CD4-positive, alpha-beta memory T cell (primary cell): ENCODE results near the gene ILF2. TPM values are rescaled to one million over a fixed set of nuclear protein-coding genes. Genes with fewer than 3 reads are reported as not detected.

Experiments used
- CTCF ChIA-PET: fragments of 350-600 bp; sonication (Branson Sonifier 250); formaldehyde crosslinking; loops from one replicate; lab custom pipeline; 2021; ENCODE audit warnings: inconsistent platforms; ENCODE audit not compliant: partially characterized antibody; lab: Charles Lee
- POLR2A ChIA-PET: fragments of 350-600 bp; sonication (Branson Sonifier 250); formaldehyde crosslinking; loops from one replicate; lab custom pipeline; 2021; ENCODE audit not compliant: partially characterized antibody; lab: Charles Lee
- DNase-seq, 5 donors: peaks; one replicate each; pipeline versions ENCODE4 v3.0.0 to v3.0.0-alpha.2; 2020 to 2022; ENCODE audit warnings: mixed read lengths in 1 of 5
- H3K27ac ChIP-seq: one replicate; pipeline ENCODE4 v1.7.0; 2013; ENCODE audit warnings: low read depth, low read length
- H3K27me3 ChIP-seq: 2 replicates; pipeline ENCODE4 v1.7.0; 2013; ENCODE audit warnings: mild to moderate bottlenecking, low read length, moderate library complexity; ENCODE audit not compliant: insufficient read depth
- H3K36me3 ChIP-seq: 2 replicates; pipeline ENCODE4 v1.7.0; 2013; ENCODE audit warnings: mild to moderate bottlenecking, low read length, moderate library complexity; ENCODE audit not compliant: insufficient read depth
- H3K4me1 ChIP-seq: 2 replicates; pipeline ENCODE4 v1.7.0; 2013; ENCODE audit warnings: mild to moderate bottlenecking, low read length, moderate library complexity; ENCODE audit not compliant: insufficient read depth
- H3K4me3 ChIP-seq, 2 donors: one replicate each; pipeline ENCODE4 v1.7.0; 2013; ENCODE audit warnings: low read length in 2 of 2, mild to moderate bottlenecking in 1 of 2
- H3K9me3 ChIP-seq, 2 donors: one replicate each; pipeline ENCODE4 v1.7.0; 2013; ENCODE audit warnings: low read length in 2 of 2, control low read depth in 1 of 2; ENCODE audit not compliant: control insufficient read depth in 1 of 2
- H3K27ac Mint-ChIP-seq, 7 donors: one replicate each; pipeline ENCODE4 v1.8.0; 2020 to 2021; ENCODE audit warnings: mixed read lengths in 7 of 7, mild to moderate bottlenecking in 6 of 7, inconsistent platforms in 3 of 7, moderate library complexity in 3 of 7
- H3K27me3 Mint-ChIP-seq, 2 donors: one replicate each; pipeline ENCODE4 v1.8.0; 2020 to 2021; ENCODE audit warnings: mixed read lengths in 2 of 2
- H3K36me3 Mint-ChIP-seq, 2 donors: one replicate each; pipeline ENCODE4 v1.8.0; 2020 to 2021; ENCODE audit warnings: mixed read lengths in 2 of 2, inconsistent platforms in 1 of 2, mild to moderate bottlenecking in 1 of 2
- H3K4me1 Mint-ChIP-seq, 4 donors: one replicate each; pipeline ENCODE4 v1.8.0; 2020 to 2021; ENCODE audit warnings: mixed read lengths in 4 of 4, mild to moderate bottlenecking in 1 of 4
- H3K4me3 Mint-ChIP-seq, 8 donors: one replicate each; pipeline ENCODE4 v1.8.0; 2020 to 2021; ENCODE audit warnings: mixed read lengths in 8 of 8, mild to moderate bottlenecking in 7 of 8, moderate library complexity in 6 of 8, inconsistent platforms in 3 of 8
- H3K9me3 Mint-ChIP-seq, 8 donors: one replicate each; pipeline ENCODE4 v1.8.0; 2020 to 2021; ENCODE audit warnings: mixed read lengths in 8 of 8, mild to moderate bottlenecking in 5 of 8, inconsistent platforms in 3 of 8, moderate library complexity in 1 of 8
- intact Hi-C: fragments of 100-400 bp; cut with micrococcal nuclease; formaldehyde crosslinking; loops from one replicate; pipeline ENCODE4 v1.15.1; 2023
- polyA plus RNA-seq, 2 donors: library from polyadenylated mRNA; unstranded; fragments of 300-500 nt; fragmentation: Illumina TruSeq; gene quantifications; one replicate each; pipeline ENCODE4 v1.2.3, GENCODE V29; 2021
- total RNA-seq, 2 experiments: library from RNA; stranded (reverse); gene quantifications; one replicate each; pipeline ENCODE4 v1.2.3, GENCODE V29; 2021

Gene ILF2
- total and polyA plus RNA-seq, 4 experiments from 2014 or later, result 82.3 to 200 (median 112) TPM

DNA sequence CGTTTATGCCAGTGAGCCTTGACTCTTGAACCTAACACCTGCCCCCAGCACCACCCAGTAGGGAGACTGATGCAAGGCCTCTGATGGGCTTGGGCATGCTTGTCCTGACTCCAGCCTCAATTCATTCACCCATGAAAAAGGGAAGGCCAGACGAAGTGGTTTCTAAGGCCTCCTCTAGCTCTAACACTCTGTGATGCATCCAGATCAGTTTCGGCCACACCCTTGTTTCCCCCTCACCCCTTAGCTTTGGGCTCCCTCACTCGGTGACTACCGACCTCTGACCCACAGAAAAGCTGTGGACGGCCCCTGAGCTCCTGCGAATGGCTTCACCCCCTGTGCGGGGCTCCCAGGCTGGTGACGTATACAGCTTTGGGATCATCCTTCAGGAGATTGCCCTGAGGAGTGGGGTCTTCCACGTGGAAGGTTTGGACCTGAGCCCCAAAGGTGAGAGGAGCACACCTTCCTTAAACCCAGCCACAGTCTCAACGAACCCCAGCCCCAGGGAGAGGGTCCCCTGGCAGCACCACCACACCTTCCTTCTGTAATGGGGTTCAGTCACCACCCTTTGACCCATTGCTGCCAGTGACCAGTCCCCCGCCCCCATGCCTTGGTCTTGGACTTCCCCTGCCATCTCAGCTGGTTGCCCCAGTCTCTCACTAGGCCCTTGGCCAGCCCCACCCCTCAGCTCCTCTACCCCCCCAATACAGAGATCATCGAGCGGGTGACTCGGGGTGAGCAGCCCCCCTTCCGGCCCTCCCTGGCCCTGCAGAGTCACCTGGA lies 16.7 kb upstream of the ILF2 start:
- Mint-ChIP-seq H3K9me3 (no peaks in the 10 kb centered on the region), H3K4me1 (peaks cover 3 to 9% (median 5%) of the 10 kb centered on the region in 4 donors), H3K4me3 (peak overlapping the region in 1 of 8 donors; percentile 32), H3K27me3 (peaks cover 3 to 8% of the 10 kb centered on the region in 2 donors), H3K36me3 (peaks cover 0 to 3% of the 10 kb centered on the region in 2 donors), H3K27ac (no peak overlapping the region)
- no peak overlapping the region for H3K27ac ChIP-seq
- peaks cover 4% of the 10 kb centered on the region for H3K4me1 ChIP-seq
- intact Hi-C loops, result no loop called here
- no peak overlapping the region for H3K4me3 ChIP-seq
- H3K36me3 ChIP-seq, result no peaks in the 10 kb centered on the region
- ChIA-PET POLR2A (no interaction called here), CTCF (interaction anchor here (1.3 to 1.5 kb wide), 2 partner anchors 11 to 167 kb away, joined by 3 read pairs; no protein-coding TSS in a partner anchor)
- no peaks in the 10 kb centered on the region for H3K27me3 ChIP-seq
- H3K9me3 ChIP-seq, result no peaks in the 10 kb centered on the region
- DNase-seq, result no peak

DNA sequence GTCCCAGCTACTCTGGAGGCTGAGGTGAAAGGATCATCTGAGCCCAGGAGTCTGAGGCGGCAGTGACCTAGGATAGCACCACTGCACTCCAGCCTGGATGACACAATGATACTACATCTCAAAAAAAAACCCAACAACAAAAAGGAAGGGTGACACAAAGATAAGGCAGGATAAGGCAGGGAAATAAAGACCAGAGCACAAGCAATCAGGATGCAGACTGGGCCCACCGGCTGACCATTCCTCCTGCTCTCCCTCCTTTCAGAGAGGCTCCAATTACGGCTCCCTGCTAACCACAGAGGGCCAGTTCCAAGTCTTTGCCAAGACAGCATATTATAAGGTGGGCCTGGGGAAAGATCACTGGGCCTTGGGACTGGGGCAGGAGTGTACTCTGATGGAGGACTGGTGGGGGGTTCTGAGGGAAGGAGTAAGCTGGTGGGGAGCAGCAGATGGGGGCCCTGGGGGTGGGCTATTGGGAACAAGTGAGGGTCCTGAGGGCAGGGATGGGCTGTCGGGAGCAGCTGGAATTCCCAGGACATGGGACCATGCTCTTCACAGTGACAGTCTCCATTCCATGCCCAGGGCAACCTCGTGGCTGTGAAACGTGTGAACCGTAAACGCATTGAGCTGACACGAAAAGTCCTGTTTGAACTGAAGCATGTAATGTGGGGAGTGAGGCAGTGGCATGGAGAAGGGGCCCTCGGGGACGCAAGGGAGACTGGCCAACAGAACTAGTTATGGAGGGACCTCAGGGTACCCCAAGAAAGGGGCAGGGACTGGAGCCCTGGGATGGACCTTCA lies 14.9 kb upstream of the ILF2 start:
- Mint-ChIP-seq H3K36me3 (peaks cover 0 to 3% of the 10 kb centered on the region in 2 donors), H3K4me3 (no peak overlapping the region), H3K4me1 (peaks cover 0 to 4% (median 0%) of the 10 kb centered on the region in 4 donors), H3K27ac (no peak overlapping the region), H3K9me3 (no peaks in the 10 kb centered on the region), H3K27me3 (peaks cover 5 to 17% of the 10 kb centered on the region in 2 donors)
- Histone ChIP-seq H3K27me3 (no peaks in the 10 kb centered on the region), H3K4me3 (no peak overlapping the region), H3K4me1 (no peaks in the 10 kb centered on the region), H3K9me3 (no peaks in the 10 kb centered on the region), H3K36me3 (no peaks in the 10 kb centered on the region), H3K27ac (no peak overlapping the region)
- DNase-seq, result no peak
- intact Hi-C loops, result no loop called here
- ChIA-PET CTCF (no interaction called here), POLR2A (no interaction called here)

DNA sequence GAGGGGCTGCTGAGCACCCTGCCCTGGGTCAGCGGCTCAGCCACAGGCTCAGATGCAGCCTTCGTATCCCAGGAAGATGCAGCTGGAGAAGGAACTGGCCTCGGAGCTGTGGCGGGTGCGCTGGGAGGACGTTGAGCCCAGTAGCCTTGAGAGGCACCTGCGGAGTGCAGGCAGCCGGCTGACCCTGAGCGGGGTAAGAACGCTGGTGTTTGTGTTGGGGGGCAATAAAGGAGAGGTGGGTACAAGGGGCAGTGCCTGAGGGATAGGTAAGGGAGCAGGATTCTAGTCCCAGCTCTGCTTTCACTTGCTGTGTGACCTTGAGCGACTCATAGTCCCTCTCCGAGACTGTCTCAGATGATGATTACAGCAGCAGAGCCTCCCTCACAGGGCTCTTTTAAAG lies 14.1 kb upstream of the ILF2 start:
- Histone ChIP-seq H3K4me3 (no peak overlapping the region), H3K27me3 (peaks cover 8% of the 10 kb centered on the region), H3K9me3 (no peaks in the 10 kb centered on the region), H3K4me1 (peaks cover under 1% of the 10 kb centered on the region), H3K27ac (no peak overlapping the region), H3K36me3 (no peaks in the 10 kb centered on the region)
- ChIA-PET CTCF (interaction anchor here (0.9 kb wide), 1 partner anchor 64 kb away, joined by 4 read pairs; no protein-coding TSS in a partner anchor), POLR2A (no interaction called here)
- Mint-ChIP-seq H3K4me1 (peaks cover 0 to 5% (median under 1%) of the 10 kb centered on the region in 4 donors), H3K27ac (no peak overlapping the region), H3K36me3 (peaks cover 0 to 3% of the 10 kb centered on the region in 2 donors), H3K4me3 (no peak overlapping the region), H3K27me3 (peaks cover 7 to 23% of the 10 kb centered on the region in 2 donors), H3K9me3 (no peaks in the 10 kb centered on the region)
- DNase-seq, result no peak
- intact Hi-C loops, result no loop called here

DNA sequence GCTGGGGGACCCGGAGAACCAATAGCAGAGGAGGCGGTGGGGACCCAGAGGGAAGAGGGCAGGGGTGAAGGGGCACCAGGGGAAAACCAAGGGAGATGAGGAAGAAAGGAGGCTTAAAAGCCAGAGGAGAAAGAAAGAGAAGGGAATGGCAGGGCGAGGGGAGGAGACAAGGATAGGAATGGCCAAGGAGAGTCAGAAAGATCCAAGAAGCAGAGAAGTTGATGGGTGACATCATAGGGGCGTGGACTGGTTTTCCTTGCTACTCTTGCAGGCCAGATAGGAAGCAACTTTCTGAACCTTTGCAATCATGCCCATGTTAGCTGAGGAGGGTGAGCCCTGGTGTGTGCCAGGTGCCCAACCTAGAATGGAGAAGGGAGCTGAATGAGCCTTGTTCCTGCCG lies 13.1 kb upstream of the ILF2 start:
- intact Hi-C loops, result no loop called here
- Histone ChIP-seq H3K27me3 (peaks cover 13% of the 10 kb centered on the region), H3K36me3 (no peaks in the 10 kb centered on the region), H3K4me1 (peaks cover 11% of the 10 kb centered on the region), H3K27ac (no peak overlapping the region), H3K4me3 (no peak overlapping the region), H3K9me3 (no peaks in the 10 kb centered on the region)
- no peak for DNase-seq
- H3K4me1 Mint-ChIP-seq, result peaks cover under 1 to 6% (median 3%) of the 10 kb centered on the region in 4 donors
- CTCF ChIA-PET, result interaction anchor here (0.9 kb wide), 1 partner anchor 65 kb away, joined by 4 read pairs; no protein-coding TSS in a partner anchor
- peaks cover 11 to 23% of the 10 kb centered on the region in 2 donors for H3K27me3 Mint-ChIP-seq
- no peak overlapping the region for H3K4me3 Mint-ChIP-seq
- H3K27ac Mint-ChIP-seq, result peak overlapping the region in 1 of 7 donors; percentile 61
- H3K36me3 Mint-ChIP-seq, result peaks cover 0 to 3% of the 10 kb centered on the region in 2 donors
- H3K9me3 Mint-ChIP-seq, result no peaks in the 10 kb centered on the region
- POLR2A ChIA-PET, result no interaction called here

DNA sequence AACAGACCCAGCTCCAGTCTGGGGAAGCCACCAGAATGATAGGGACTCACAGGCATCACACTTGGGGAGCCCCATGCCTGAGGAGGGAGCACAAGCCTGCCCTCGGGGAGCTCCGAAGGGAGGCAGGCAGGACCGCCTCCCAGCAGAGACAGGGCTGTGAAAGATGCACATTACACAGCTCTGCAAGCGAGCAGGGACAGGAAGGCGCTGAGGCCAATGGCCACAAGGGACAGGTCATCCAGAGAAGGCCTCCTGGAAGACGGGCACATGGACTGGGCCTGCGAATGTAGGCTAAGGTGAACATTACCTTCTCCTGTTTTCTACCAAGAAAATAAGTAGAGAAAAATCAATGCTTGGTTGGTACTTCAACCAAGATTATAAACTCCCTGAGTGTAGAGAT lies 11.9 kb upstream of the ILF2 start:
- intact Hi-C loops, result no loop called here
- Mint-ChIP-seq H3K4me3 (no peak overlapping the region), H3K4me1 (peaks cover 10 to 17% (median 12%) of the 10 kb centered on the region in 4 donors), H3K9me3 (no peaks in the 10 kb centered on the region), H3K36me3 (peaks cover 0 to 3% of the 10 kb centered on the region in 2 donors), H3K27me3 (peaks cover 21 to 31% of the 10 kb centered on the region in 2 donors), H3K27ac (no peak overlapping the region)
- ChIA-PET POLR2A (no interaction called here), CTCF (no interaction called here)
- Histone ChIP-seq H3K27me3 (peaks cover 23% of the 10 kb centered on the region), H3K9me3 (no peaks in the 10 kb centered on the region), H3K36me3 (no peaks in the 10 kb centered on the region), H3K4me3 (no peak overlapping the region), H3K4me1 (peaks cover 22% of the 10 kb centered on the region), H3K27ac (no peak overlapping the region)
- DNase-seq, result no peak

DNA sequence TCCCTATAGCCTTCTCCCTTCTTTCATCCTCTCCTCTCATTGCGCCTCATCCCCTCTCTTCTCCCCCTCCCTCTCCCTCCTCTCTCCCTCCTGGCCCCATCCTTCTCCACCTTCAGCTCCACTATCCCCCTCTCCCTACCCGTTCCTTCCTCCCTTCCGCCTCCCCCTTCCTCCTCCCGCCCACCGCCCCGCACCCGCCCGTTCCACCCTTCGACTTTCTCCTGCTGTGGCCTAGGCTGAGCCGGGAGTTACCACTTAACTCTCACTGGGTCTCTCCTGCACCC lies 9.3 kb upstream of the ILF2 start:
- Histone ChIP-seq H3K27me3 (peaks cover 32% of the 10 kb centered on the region), H3K27ac (no peak overlapping the region), H3K4me1 (peaks cover 27% of the 10 kb centered on the region), H3K36me3 (no peaks in the 10 kb centered on the region), H3K4me3 (no peak overlapping the region), H3K9me3 (no peaks in the 10 kb centered on the region)
- H3K9me3 Mint-ChIP-seq, result no peaks in the 10 kb centered on the region
- no peak for DNase-seq
- no peak overlapping the region for H3K27ac Mint-ChIP-seq
- peaks cover 13 to 21% (median 15%) of the 10 kb centered on the region in 4 donors for H3K4me1 Mint-ChIP-seq
- H3K4me3 Mint-ChIP-seq, result peak overlapping the region in 6 of 8 donors; percentile 75 to 85 (median 82)
- ChIA-PET CTCF (interaction anchor here (0.8 to 4.4 kb wide), 5 partner anchors 8 to 306 kb away, joined by 3 to 29 read pairs (median 3); partner anchors contain the start of gene RAB13), POLR2A (no interaction called here)
- intact Hi-C loops, result no loop called here
- H3K27me3 Mint-ChIP-seq, result peaks cover 28 to 38% of the 10 kb centered on the region in 2 donors
- no peaks in the 10 kb centered on the region for H3K36me3 Mint-ChIP-seq
